Stomach (tissue), 9 donors: Measurements from ENCODE around the gene ELMO1. TPM values are rescaled to one million over a fixed set of nuclear protein-coding genes. Genes with fewer than 3 reads are reported as not detected.

Source experiments
- DNase-seq, 2 donors: peaks; one replicate each; pipeline versions ENCODE4 v3.0.0 to v3.0.0-alpha.2; 2013 to 2019
- H3K27ac ChIP-seq, 5 donors: fragments of 200-600 bp in 4 of 5; sonication (generic) in 4 of 5; one replicate each; pipeline ENCODE4 v1.5.1; 2013 to 2019; ENCODE audit warnings: mild to moderate bottlenecking in 1 of 5, moderate library complexity in 1 of 5
- H3K27me3 ChIP-seq, 3 donors: fragments of 200-600 bp; sonication (generic); one replicate each; pipeline ENCODE4 v1.5.1; 2017 to 2019; ENCODE audit warnings: mixed run types in 1 of 3
- H3K36me3 ChIP-seq, 4 donors: fragments of 200-600 bp; sonication (generic); 1 replicate in 3 of 4; 2 replicates in 1 of 4; pipeline ENCODE4 v1.5.1; 2016 to 2019
- H3K4me1 ChIP-seq, 4 donors: fragments of 200-600 bp; sonication (generic); one replicate each; pipeline ENCODE4 v1.5.1; 2016 to 2019
- H3K4me3 ChIP-seq, 4 donors: fragments of 200-600 bp; sonication (generic) in 3 of 4; one replicate each; pipeline ENCODE4 v1.5.1; 2016 to 2019; ENCODE audit warnings: mild to moderate bottlenecking in 1 of 4
- H3K9me3 ChIP-seq, 4 donors: fragments of 200-600 bp; sonication (generic); one replicate each; pipeline ENCODE4 v1.5.1; 2016 to 2019
- CTCF ChIP-seq, 7 experiments: fragments of 450-650 bp in 4 of 7; fragments of 200-600 bp in 3 of 7; sonication (generic) in 3 of 7; IDR thresholded peaks; one replicate each; pipeline ENCODE4 v1.5.1; 2016 to 2019; ENCODE audit warnings: antibody characterized with exemption in 7 of 7, control low read depth in 2 of 7, mild to moderate bottlenecking in 1 of 7
- EP300 ChIP-seq: sonication (generic); formaldehyde crosslinking; IDR thresholded peaks from one replicate; pipeline ENCODE4 v1.6.1; 2017; ENCODE audit warnings: antibody characterized with exemption
- POLR2A ChIP-seq, 4 donors: fragments of 450-650 bp; IDR thresholded peaks; one replicate each; pipeline ENCODE4 v1.6.1; 2016; ENCODE audit warnings: antibody characterized with exemption in 4 of 4, control low read depth in 2 of 4, mild to moderate bottlenecking in 1 of 4, moderate library complexity in 1 of 4
- POLR2AphosphoS5 ChIP-seq, 3 donors: sonication (generic); formaldehyde crosslinking; IDR thresholded peaks; one replicate each; pipeline ENCODE4 v1.6.1; 2016; ENCODE audit warnings: antibody characterized with exemption in 3 of 3
- WGBS, 5 donors: extraction: QIAGEN DNeasy Blood & Tissue Kit in 3 of 5; methylation state at CpG; one replicate each; pipeline versions ENCODE4 v1.1.5 to v1.1.7; 2013 to 2018; 5-methylcytosine and 5-hydroxymethylcytosine counted together
- intact Hi-C: fragments of 100-400 bp; cut with DNase I; formaldehyde crosslinking; loops from one replicate; pipeline ENCODE4 v1.15.1; 2023; ENCODE audit warnings: low total_unique reads
- polyA plus RNA-seq, 3 donors: library from polyadenylated mRNA; stranded (reverse); fragments of 200-250 nt; gene quantifications; one replicate each; pipeline ENCODE4 v1.2.3, GENCODE V29; 2013
- total RNA-seq, 5 donors: library from RNA; depleted of rRNA; stranded (reverse); fragments of >200 nt; gene quantifications; one replicate each; pipeline versions ENCODE4 v1.1.0 to v1.2.3, GENCODE V29; 2014 to 2016
- donor health status: healthy with polysubstance abuse.
- donor health status: Bipolar disorder and iron deficiency.
- donor health status: healthy.

The ELMO1 gene
- total and polyA plus RNA-seq, 8 donors: 4.1 to 117 (median 44.8) TPM

- Histone ChIP-seq H3K36me3 (no peaks in the 10 kb centered on the region), H3K9me3 (peaks cover 0 to 6% (median 0%) of the 10 kb centered on the region in 4 donors), H3K4me1 (peaks cover 0 to 18% (median 5%) of the 10 kb centered on the region in 4 donors), H3K4me3 (no peak overlapping the region), H3K27ac (no peak overlapping the region), H3K27me3 (no peaks in the 10 kb centered on the region)
- 22 to 56% (median 30%) methylated on average over 1 of the region's 1 CpG for WGBS, 5 donors
- intact Hi-C loops: no loop called here
- DNase-seq: no peak
- TF ChIP-seq CTCF (IDR thresholded peaks at IDR 0.05) (no peak), POLR2AphosphoS5 (IDR thresholded peaks at IDR 0.05) (no peak), EP300 (no peak)
Observed at GRCh38 chr7:37382546-37383088, 66.0 kb downstream of the ELMO1 start.

- 67 to 82% (median 79%) methylated on average over 4 of the region's 4 CpGs for WGBS, 5 donors
Observed at GRCh38 chr7:37380831-37381230, 67.8 kb downstream of the ELMO1 start.

GRCh38 chr7:37379546-37380277 is 69.0 kb downstream of the ELMO1 start:
- Histone ChIP-seq H3K4me1 (no peaks in the 10 kb centered on the region), H3K9me3 (peaks cover 0 to 30% (median 19%) of the 10 kb centered on the region in 4 donors), H3K27ac (no peak overlapping the region), H3K4me3 (no peak overlapping the region), H3K36me3 (no peaks in the 10 kb centered on the region), H3K27me3 (no peaks in the 10 kb centered on the region)
- DNase-seq: no peak
- WGBS, 5 donors: 61 to 78% (median 70%) methylated on average over 4 of the region's 4 CpGs
- intact Hi-C loops: no loop called here
- TF ChIP-seq POLR2A (IDR thresholded peaks at IDR 0.05) (no peak), EP300 (no peak), CTCF (IDR thresholded peaks at IDR 0.05) (no peak), POLR2AphosphoS5 (IDR thresholded peaks at IDR 0.05) (no peak)

More at GRCh38 chr7:37380831-37381230, 67.8 kb downstream of the ELMO1 start:
- Histone ChIP-seq H3K27ac (no peak overlapping the region), H3K4me3 (no peak overlapping the region), H3K36me3 (no peaks in the 10 kb centered on the region), H3K27me3 (no peaks in the 10 kb centered on the region), H3K9me3 (peaks cover 0 to 24% (median 15%) of the 10 kb centered on the region in 4 donors), H3K4me1 (peaks cover 0 to 9% (median 2%) of the 10 kb centered on the region in 4 donors)
- no peak for DNase-seq
- intact Hi-C loops: no loop called here
- TF ChIP-seq POLR2A (IDR thresholded peaks at IDR 0.05): no peak
- no peak for TF ChIP-seq EP300
- TF ChIP-seq CTCF (IDR thresholded peaks at IDR 0.05): no peak
- no peak for TF ChIP-seq POLR2AphosphoS5 (IDR thresholded peaks at IDR 0.05)

GRCh38 chr7:37377231-37377630 is 71.4 kb downstream of the ELMO1 start:
- no peaks in the 10 kb centered on the region for H3K36me3 ChIP-seq
- intact Hi-C loops: no loop called here
- TF ChIP-seq POLR2A (IDR thresholded peaks at IDR 0.05): no peak
- no peak for TF ChIP-seq EP300
- no peak for TF ChIP-seq POLR2AphosphoS5 (IDR thresholded peaks at IDR 0.05)
- no peak for TF ChIP-seq CTCF (IDR thresholded peaks at IDR 0.05)
- 82 to 92% (median 88%) methylated on average over 5 of the region's 5 CpGs for WGBS, 5 donors
- H3K9me3 ChIP-seq: peaks cover 0 to 30% (median 21%) of the 10 kb centered on the region in 4 donors
- DNase-seq: no peak
- H3K27me3 ChIP-seq: no peaks in the 10 kb centered on the region
- no peak overlapping the region for H3K4me3 ChIP-seq
- H3K4me1 ChIP-seq: no peaks in the 10 kb centered on the region
- H3K27ac ChIP-seq: no peak overlapping the region
